GM12878 (cell line): ENCODE measurements around the gene CDH8. TPM values are rescaled to one million over a fixed set of nuclear protein-coding genes. Genes with fewer than 3 reads are reported as not detected.

ENCODE experiments used
- ATAC-seq: fragments of 200-7000 bp; cut with Tn5 transposase; 3 replicates; pipeline ENCODE4 v1.9.1; 2020; ENCODE audit warnings: mild to moderate bottlenecking, moderate library complexity
- BruUV-seq: library from RNA; stranded (reverse); fragments of 400-500 nt; replicated peaks from 2 replicates; lab custom pipeline; 2021; lab: Mats Ljungman, UMichigan
- CTCF ChIA-PET: fragments of 300-600 bp; sonication (Branson Sonifier 250); formaldehyde crosslinking; extraction: SDS; loops from one replicate; lab custom pipeline; 2021; ENCODE audit warnings: inconsistent platforms; lab: Yijun Ruan, JAX
- POLR2A ChIA-PET: fragments of 350-600 bp; formaldehyde crosslinking; extraction: SDS; loops from one replicate; lab custom pipeline; 2021; ENCODE audit warnings: inconsistent platforms; lab: Charles Lee
- RAD21 ChIA-PET: fragments of 300-600 bp; sonication (Branson Sonifier 250); formaldehyde crosslinking; loops from one replicate; lab custom pipeline; 2023; ENCODE audit warnings: antibody characterized with exemption; ENCODE audit not compliant: unreplicated experiment; lab: Charles Lee
- SMC1A ChIA-PET: fragments of 300-600 bp; sonication (Branson Sonifier 250); formaldehyde crosslinking; loops from one replicate; lab custom pipeline; 2023; ENCODE audit not compliant: unreplicated experiment, uncharacterized antibody; lab: Charles Lee
- DNase-seq: peaks from one replicate; pipeline ENCODE4 v3.0.0-alpha.2; 2011; ENCODE audit warnings: low read depth, low spot score
- FAIRE-seq: peaks from 3 replicates; lab custom pipeline; 2011; peaks lifted over from hg19 to GRCh38; lab: Jason Lieb, UNC
- H2AFZ ChIP-seq: 2 replicates; pipeline ENCODE4 v1.6.0; 2011; ENCODE audit warnings: low read depth, low read length, control low read depth; ENCODE audit not compliant: control insufficient read depth
- H3K27ac ChIP-seq: 2 replicates; pipeline ENCODE4 v1.5.1; 2011; ENCODE audit warnings: control low read depth; ENCODE audit not compliant: control insufficient read depth, insufficient read depth
- H3K27me3 ChIP-seq, 2 experiments: replicated peaks in 1 of 2; 2 replicates each; pipeline versions ENCODE4 v1.6.0 to v1.6.1; 2011; ENCODE audit warnings: low read length in 1 of 2; ENCODE audit not compliant: control insufficient read depth in 2 of 2, insufficient read depth in 2 of 2
- H3K36me3 ChIP-seq, 2 experiments: 2 replicates each; pipeline ENCODE4 v1.5.1; 2011; ENCODE audit warnings: low read length in 1 of 2; ENCODE audit not compliant: control insufficient read depth in 2 of 2, insufficient read depth in 2 of 2
- H3K4me1 ChIP-seq: 2 replicates; pipeline ENCODE4 v1.6.1; 2011; ENCODE audit warnings: mild to moderate bottlenecking, low read length, moderate library complexity, mixed read lengths; ENCODE audit not compliant: control insufficient read depth, insufficient read depth
- H3K4me2 ChIP-seq: 2 replicates; pipeline ENCODE4 v1.6.0; 2011; ENCODE audit warnings: control low read depth; ENCODE audit not compliant: control insufficient read depth, insufficient read depth
- H3K4me3 ChIP-seq: fragments of 200-600 bp; sonication (generic); 2 replicates; pipeline ENCODE4 v1.5.1; 2016
- H3K79me2 ChIP-seq: 2 replicates; pipeline ENCODE4 v1.6.0; 2011; ENCODE audit warnings: low read length; ENCODE audit not compliant: control insufficient read depth, insufficient read depth
- H3K9ac ChIP-seq: 2 replicates; pipeline ENCODE4 v1.8.0; 2011; ENCODE audit warnings: low read length, control low read depth, mixed read lengths; ENCODE audit not compliant: control insufficient read depth, insufficient read depth
- H3K9me3 ChIP-seq: replicated peaks from 3 replicates; pipeline ENCODE4 v1.5.1; 2011; ENCODE audit warnings: mild to moderate bottlenecking, low read length; ENCODE audit not compliant: control insufficient read depth, insufficient read depth
- H4K20me1 ChIP-seq: 2 replicates; pipeline ENCODE4 v1.6.0; 2011; ENCODE audit not compliant: control insufficient read depth, insufficient read depth
- CUX1 ChIP-seq: IDR thresholded peaks from 2 replicates; pipeline ENCODE4 v1.6.1; 2012; ENCODE audit warnings: improper control_type of control experiment, low read depth, low read length; ENCODE audit not compliant: insufficient replicate concordance
- ELK1 ChIP-seq: IDR thresholded peaks from 2 replicates; pipeline ENCODE4 v1.6.1; 2012; ENCODE audit warnings: low read depth, low read length, improper control_type of control experiment
- EZH2 ChIP-seq: IDR thresholded peaks from 2 replicates; pipeline ENCODE4 v1.6.1; 2012; ENCODE audit warnings: low read depth, mild to moderate bottlenecking, control low read depth, inconsistent platforms, low read length, borderline replicate concordance; ENCODE audit not compliant: control insufficient read depth
- FOXK2 ChIP-seq: fragments of 450-650 bp; IDR thresholded peaks from 2 replicates; pipeline ENCODE4 v1.6.1; 2017; ENCODE audit warnings: mild to moderate bottlenecking, moderate library complexity
- GATAD2B ChIP-seq: fragments of 450-650 bp; conservative IDR thresholded peaks from 2 replicates; pipeline ENCODE4 v1.6.1; 2017; ENCODE audit warnings: low read depth, mild to moderate bottlenecking, moderate library complexity
- HDAC6 ChIP-seq: fragments of 200-600 bp; sonication (generic); IDR thresholded peaks from one replicate; pipeline ENCODE4 v1.8.0; 2017; ENCODE audit warnings: antibody characterized with exemption; ENCODE audit not compliant: unreplicated experiment
- IKZF2 ChIP-seq, 2 experiments: fragments of 450-650 bp; IDR thresholded peaks; 2 replicates each; pipeline ENCODE4 v1.6.1; 2017; ENCODE audit warnings: mild to moderate bottlenecking in 2 of 2, moderate library complexity in 2 of 2
- IRF4 ChIP-seq: IDR thresholded peaks from 2 replicates; pipeline ENCODE4 v1.6.1; 2011; ENCODE audit warnings: low read depth, low read length
- NFIC ChIP-seq: IDR thresholded peaks from 2 replicates; pipeline ENCODE4 v1.6.1; 2012; ENCODE audit warnings: low read depth, mild to moderate bottlenecking, inconsistent platforms, low read length, moderate library complexity
- NR2C2 ChIP-seq: IDR thresholded peaks from 2 replicates; pipeline ENCODE4 v1.6.1; 2011; ENCODE audit warnings: borderline replicate concordance, low read depth; ENCODE audit not compliant: control insufficient read depth, insufficient read length
- SREBF2 ChIP-seq: IDR thresholded peaks from 2 replicates; pipeline ENCODE4 v1.6.1; 2012; ENCODE audit warnings: mild to moderate bottlenecking, low read length
- SUZ12 ChIP-seq: fragments of 200-600 bp; sonication (generic); IDR thresholded peaks from one replicate; pipeline ENCODE4 v1.6.1; 2018; ENCODE audit warnings: antibody characterized with exemption, mild to moderate bottlenecking; ENCODE audit not compliant: unreplicated experiment
- TAF1 ChIP-seq: IDR thresholded peaks from 2 replicates; pipeline ENCODE4 v1.6.1; 2011; ENCODE audit warnings: mild to moderate bottlenecking, low read depth, low read length, borderline replicate concordance
- ZNF24 ChIP-seq: fragments of 450-650 bp; IDR thresholded peaks from 2 replicates; pipeline ENCODE4 v1.6.1; 2017; ENCODE audit warnings: antibody characterized with exemption, mild to moderate bottlenecking
- ZNF274 ChIP-seq: IDR thresholded peaks from one replicate; pipeline ENCODE4 v1.8.0; 2011; ENCODE audit not compliant: insufficient read length, insufficient read depth
- ZNF622 ChIP-seq: fragments of 450-650 bp; IDR thresholded peaks from 2 replicates; pipeline ENCODE4 v1.6.1; 2017; ENCODE audit warnings: mild to moderate bottlenecking, inconsistent platforms
- WGBS: methylation state at CpG from one replicate; pipeline ENCODE4 v1.1.6; 2016; ENCODE audit warnings: low lambda C conversion rate; ENCODE audit not compliant: insufficient replicate concordance, insufficient coverage; ENCODE audit errors: missing lambda C conversion rate; 5-methylcytosine and 5-hydroxymethylcytosine counted together
- in situ Hi-C: fragments of 300-500 bp; cut with MboI; formaldehyde crosslinking; loops from 9 replicates; pipeline ENCODE4 v1.14.3; 2018; ENCODE audit warnings: mixed read lengths
- intact Hi-C: fragments of 100-400 bp; cut with micrococcal nuclease; formaldehyde crosslinking; loops from one replicate; pipeline ENCODE4 v1.14.2; 2022; ENCODE audit not compliant: unreplicated experiment
- polyA plus RNA-seq, 11 experiments: library from polyadenylated mRNA; depleted of rRNA in 4 of 11; unstranded in 6 of 11; stranded (reverse) in 5 of 11; fragments of >200 nt; fragmentation: Nextera tagmentation in 4 of 11; fragmentation: Illumina TruSeq in 1 of 11; extraction: Ambion mirVana in 4 of 11; extraction: Trizol in 1 of 11; gene quantifications; 1 replicate in 1 of 11; 2 replicates in 10 of 11; pipeline versions ENCODE4 v1.2.1 to v1.2.3, GENCODE V29; 2011 to 2016; ENCODE audit warnings: inconsistent platforms in 2 of 11, missing spikeins in 2 of 11, low read depth in 1 of 11
- total RNA-seq, 4 experiments: library from RNA; depleted of rRNA in 3 of 4; stranded (reverse); fragments of >200 nt in 3 of 4; fragmentation: Illumina TruSeq in 1 of 4; extraction: Trizol in 1 of 4; gene quantifications; 2 replicates each; pipeline versions ENCODE4 v1.2.1 to v1.2.3, GENCODE V29; 2013 to 2021
- TF ChIP-seq, protein P1 (sequence below): fragments of 450-650 bp; IDR thresholded peaks from 2 replicates; pipeline ENCODE4 v1.6.1; 2017; ENCODE audit warnings: low read depth, mild to moderate bottlenecking, moderate library complexity

Gene CDH8
- total and polyA plus RNA-seq, 10 of the 15 experiments (the other 5 are each of a cell fraction or from before 2014, with no cell fraction given): 0.13 to 0.68 (median 0.25) TPM; not detected in 3

DNA sequence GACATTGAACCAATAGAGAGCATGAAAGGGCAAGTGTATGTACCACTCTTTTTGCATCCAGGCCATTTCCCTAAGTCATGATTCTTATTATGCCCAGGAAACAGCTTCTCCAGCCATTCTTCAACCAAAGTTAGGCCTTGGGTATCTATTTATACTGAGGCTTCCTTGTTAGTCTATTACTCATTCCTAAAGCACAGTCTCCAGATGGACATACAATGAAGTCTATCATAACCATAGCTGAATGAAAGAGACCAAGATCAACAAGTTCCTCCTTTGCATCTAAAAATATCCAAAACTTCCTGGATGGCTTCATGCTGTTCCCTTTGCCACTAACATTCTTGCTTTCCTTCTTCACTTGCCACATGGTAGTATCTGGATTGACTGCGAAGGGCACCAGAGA lies 265.9 kb downstream of the CDH8 start:
- ATAC-seq: no peak
- H3K9ac ChIP-seq: no peak overlapping the region
- H3K4me2 ChIP-seq: no peak overlapping the region
- POLR2A ChIA-PET: no interaction called here
- 0% methylated on average over 1 of the region's 1 CpG for WGBS
- no peak overlapping the region for H3K27ac ChIP-seq
- no peak overlapping the region for H3K4me3 ChIP-seq
- CTCF ChIA-PET: no interaction called here
- no peaks in the 10 kb centered on the region for H4K20me1 ChIP-seq
- no peak for FAIRE-seq
- DNase-seq: no peak
- no TSS peak for BruUV-seq
- H3K27me3 ChIP-seq: no peaks in the 10 kb centered on the region
- no peaks in the 10 kb centered on the region for H3K79me2 ChIP-seq
- no peak overlapping the region for H2AFZ ChIP-seq
- no peaks in the 10 kb centered on the region for H3K36me3 ChIP-seq
- RAD21 ChIA-PET: no interaction called here
- in situ Hi-C loops (loop anchor here (10.0 kb wide), 1 partner anchor 56 kb away; no protein-coding TSS in a partner anchor), intact Hi-C loops (no loop called here)
- H3K4me1 ChIP-seq: no peaks in the 10 kb centered on the region
- SMC1A ChIA-PET: no interaction called here
- H3K9me3 ChIP-seq: no peaks in the 10 kb centered on the region
- TF ChIP-seq ZNF622 (no peak), SUZ12 (no peak), ZNF24 (no peak), EZH2 (no peak), HDAC6 (no peak), SREBF2 (no peak), ZNF274 (no peak), CUX1 (no peak), ELK1 (no peak), NR2C2 (no peak), IRF4 (no peak), FOXK2 (no peak), TAF1 (no peak), GATAD2B (no peak), IKZF2 (IDR thresholded peaks at IDR 0.05) (no peak), NFIC (no peak)
- TF ChIP-seq, protein P1, sequence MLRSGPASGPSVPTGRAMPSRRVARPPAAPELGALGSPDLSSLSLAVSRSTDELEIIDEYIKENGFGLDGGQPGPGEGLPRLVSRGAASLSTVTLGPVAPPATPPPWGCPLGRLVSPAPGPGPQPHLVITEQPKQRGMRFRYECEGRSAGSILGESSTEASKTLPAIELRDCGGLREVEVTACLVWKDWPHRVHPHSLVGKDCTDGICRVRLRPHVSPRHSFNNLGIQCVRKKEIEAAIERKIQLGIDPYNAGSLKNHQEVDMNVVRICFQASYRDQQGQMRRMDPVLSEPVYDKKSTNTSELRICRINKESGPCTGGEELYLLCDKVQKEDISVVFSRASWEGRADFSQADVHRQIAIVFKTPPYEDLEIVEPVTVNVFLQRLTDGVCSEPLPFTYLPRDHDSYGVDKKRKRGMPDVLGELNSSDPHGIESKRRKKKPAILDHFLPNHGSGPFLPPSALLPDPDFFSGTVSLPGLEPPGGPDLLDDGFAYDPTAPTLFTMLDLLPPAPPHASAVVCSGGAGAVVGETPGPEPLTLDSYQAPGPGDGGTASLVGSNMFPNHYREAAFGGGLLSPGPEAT: no peak
